SU-DHL-6 (cell line): ENCODE measurements around the gene VDR.

ENCODE experiments used
- H2AFZ ChIP-seq: fragments of 200-600 bp; sonication (generic); 2 replicates; pipeline ENCODE4 v1.6.1; 2014; ENCODE audit warnings: low read depth, mild to moderate bottlenecking, moderate library complexity, mixed read lengths, antibody characterized with exemption, low read length; ENCODE audit not compliant: severe bottlenecking
- H3F3A ChIP-seq: fragments of 200-600 bp; shearing (Covaris generic); 2 replicates; pipeline ENCODE4 v1.6.0; 2016; ENCODE audit warnings: antibody characterized with exemption, mild to moderate bottlenecking; ENCODE audit not compliant: insufficient read depth
- H3K27ac ChIP-seq: fragments of 200-600 bp; sonication (generic); 2 replicates; pipeline ENCODE4 v1.5.1; 2016; ENCODE audit warnings: low read depth, mild to moderate bottlenecking, low read length, moderate library complexity, mixed read lengths
- H3K27me3 ChIP-seq: fragments of 200-600 bp; sonication (generic), shearing (Covaris generic); 2 replicates; pipeline ENCODE4 v1.6.0; 2014; ENCODE audit warnings: mild to moderate bottlenecking, low read length
- H3K36me3 ChIP-seq: fragments of 200-600 bp; sonication (generic); 2 replicates; pipeline ENCODE4 v1.6.1; 2014; ENCODE audit warnings: mild to moderate bottlenecking, low read length, mixed read lengths
- H3K4me2 ChIP-seq: fragments of 300-600, 200-600 bp; shearing (Covaris generic), sonication (generic); 2 replicates; pipeline ENCODE4 v1.6.0; 2014; ENCODE audit warnings: low read length, low read depth, mild to moderate bottlenecking; ENCODE audit not compliant: poor library complexity, severe bottlenecking
- H3K4me3 ChIP-seq: fragments of 200-600 bp; sonication (generic); 2 replicates; pipeline ENCODE4 v1.5.1; 2014; ENCODE audit warnings: antibody characterized with exemption, low read length, mild to moderate bottlenecking, mixed read lengths; ENCODE audit not compliant: insufficient read depth, poor library complexity, severe bottlenecking
- H3K79me2 ChIP-seq: fragments of 200-600 bp; sonication (generic); 2 replicates; pipeline ENCODE4 v1.6.1; 2014; ENCODE audit warnings: mild to moderate bottlenecking, low read length, moderate library complexity; ENCODE audit not compliant: insufficient read depth
- H3K9ac ChIP-seq: fragments of 200-600 bp; sonication (generic); 2 replicates; pipeline ENCODE4 v1.7.0; 2014; ENCODE audit warnings: mild to moderate bottlenecking, low read length
- H3K9me2 ChIP-seq: fragments of 200-600 bp; sonication (generic); replicated peaks from 2 replicates; pipeline ENCODE4 v1.6.1; 2014; ENCODE audit warnings: low read length; ENCODE audit not compliant: insufficient read depth
- H3K9me3 ChIP-seq: fragments of 200-600 bp; sonication (generic); 2 replicates; pipeline ENCODE4 v1.6.1; 2014; ENCODE audit warnings: low read length, mixed read lengths; ENCODE audit not compliant: insufficient read depth
- H4K20me1 ChIP-seq: fragments of 200-600 bp; sonication (generic); 2 replicates; pipeline ENCODE4 v1.6.1; 2014; ENCODE audit warnings: low read depth, mild to moderate bottlenecking, antibody characterized with exemption, low read length, moderate library complexity, mixed read lengths
- CTCF ChIP-seq: fragments of 200-600 bp; sonication (generic); IDR thresholded peaks from one replicate; pipeline ENCODE4 v1.5.1; 2017; ENCODE audit warnings: antibody characterized with exemption, mild to moderate bottlenecking, low read length, moderate library complexity; ENCODE audit not compliant: insufficient read depth, poor library complexity, severe bottlenecking
- EZH2phosphoT487 ChIP-seq: fragments of 200-600 bp; sonication (generic), shearing (Covaris generic); conservative IDR thresholded peaks from 2 replicates; pipeline ENCODE4 v1.6.1; 2018; ENCODE audit warnings: mild to moderate bottlenecking, antibody characterized with exemption, low read length, moderate library complexity, mixed read lengths

The VDR gene

DNA sequence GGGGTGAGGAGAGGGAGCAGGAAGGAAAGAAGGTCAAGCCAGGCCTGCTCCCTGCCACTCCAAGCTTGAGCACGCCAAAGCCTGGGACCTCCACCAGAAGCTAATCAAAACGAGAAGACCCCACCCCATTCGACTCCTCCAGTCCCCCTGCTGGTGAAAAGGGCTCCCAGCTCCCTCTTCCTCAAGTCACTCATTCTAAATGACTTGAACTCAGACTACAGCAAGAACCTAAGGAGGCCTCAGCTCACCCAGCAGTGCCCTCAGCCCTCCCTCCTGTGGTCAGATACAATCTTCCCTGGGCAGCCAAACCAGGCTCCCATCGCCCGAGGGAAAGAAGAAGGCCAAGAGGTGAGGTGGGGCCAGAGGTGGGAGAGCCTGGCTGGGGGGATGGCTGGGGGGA lies 102.5 kb downstream of the VDR start:
- H4K20me1 ChIP-seq: no peaks in the 10 kb centered on the region; the same call in 1 of the 2 replicates
- no peak overlapping the region for H2AFZ ChIP-seq
- no peaks in the 10 kb centered on the region for H3K9me2 ChIP-seq
- no peaks in the 10 kb centered on the region for H3K27me3 ChIP-seq
- H3K4me2 ChIP-seq: no peak overlapping the region
- peaks cover 2% of the 10 kb centered on the region; the same call in 1 of the 2 replicates for H3F3A ChIP-seq
- no peaks in the 10 kb centered on the region for H3K9me3 ChIP-seq
- H3K79me2 ChIP-seq: no peaks in the 10 kb centered on the region; the same call in none of the 2 replicates
- no peak overlapping the region for H3K27ac ChIP-seq
- H3K36me3 ChIP-seq: no peaks in the 10 kb centered on the region
- TF ChIP-seq CTCF (no peak), EZH2phosphoT487 (no peak)
- H3K9ac ChIP-seq: no peak overlapping the region
- H3K4me3 ChIP-seq: no peak overlapping the region

- H4K20me1 ChIP-seq: no peaks in the 10 kb centered on the region; the same call in 1 of the 2 replicates
- H3K9ac ChIP-seq: no peak overlapping the region
- no peaks in the 10 kb centered on the region for H3K27me3 ChIP-seq
- no peaks in the 10 kb centered on the region for H3K9me2 ChIP-seq
- H2AFZ ChIP-seq: no peak overlapping the region
- H3K4me2 ChIP-seq: no peak overlapping the region
- no peak overlapping the region for H3K4me3 ChIP-seq
- no peaks in the 10 kb centered on the region for H3K9me3 ChIP-seq
- H3K27ac ChIP-seq: no peak overlapping the region
- H3K36me3 ChIP-seq: no peaks in the 10 kb centered on the region
- no peaks in the 10 kb centered on the region for H3F3A ChIP-seq
- no peak for TF ChIP-seq CTCF
- TF ChIP-seq EZH2phosphoT487: no peak
- H3K79me2 ChIP-seq: no peaks in the 10 kb centered on the region; the same call in none of the 2 replicates
These were observed 102.9 kb downstream of the VDR start for GRCh38 chr12:47801904-47802246.

DNA sequence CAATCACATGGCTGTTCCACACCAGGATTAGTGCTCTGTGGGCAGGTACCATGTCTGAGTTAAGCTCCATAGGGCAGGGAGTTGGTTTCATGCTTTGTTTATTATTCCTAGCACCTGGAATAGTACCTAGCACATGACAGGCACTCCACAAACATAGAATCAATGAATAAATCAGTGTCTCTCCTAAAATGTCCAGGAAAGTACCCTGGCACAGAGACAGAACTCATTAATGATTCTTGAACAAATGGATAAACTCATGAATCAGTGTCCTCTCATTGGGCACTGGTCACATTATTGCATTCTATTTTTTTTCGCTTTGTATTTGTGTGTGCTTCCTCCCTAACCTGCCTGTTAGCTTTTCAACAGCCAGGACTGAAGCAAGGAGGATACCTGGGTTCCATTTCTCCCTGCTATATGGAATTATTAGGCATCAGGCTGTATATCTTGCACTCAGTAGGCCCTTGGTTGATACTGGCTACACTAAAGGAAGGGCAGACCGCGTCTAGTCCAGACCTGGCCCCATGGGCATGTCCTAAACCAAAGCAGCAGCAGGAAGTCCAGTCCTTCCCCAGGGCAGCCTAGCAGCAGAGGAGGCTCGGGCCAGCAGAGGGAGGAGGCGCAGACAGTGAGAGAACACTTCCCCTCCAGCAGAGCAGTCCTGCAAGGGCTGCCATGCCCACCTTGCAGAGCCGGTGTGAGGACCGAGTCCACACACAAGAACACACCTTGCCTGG lies 103.5 kb downstream of the VDR start:
- Histone ChIP-seq H3K79me2 (no peaks in the 10 kb centered on the region; the same call in none of the 2 replicates), H4K20me1 (no peaks in the 10 kb centered on the region; the same call in 1 of the 2 replicates), H3K9me2 (no peaks in the 10 kb centered on the region), H3K4me3 (no peak overlapping the region), H3K27ac (no peak overlapping the region), H3K9me3 (no peaks in the 10 kb centered on the region), H3K9ac (no peak overlapping the region), H3K27me3 (no peaks in the 10 kb centered on the region), H3K4me2 (no peak overlapping the region), H3K36me3 (no peaks in the 10 kb centered on the region), H3F3A (no peaks in the 10 kb centered on the region), H2AFZ (no peak overlapping the region)
- no peak for TF ChIP-seq EZH2phosphoT487
- no peak for TF ChIP-seq CTCF
